Measurements from ENCODE around the gene PAK1.

DNA sequence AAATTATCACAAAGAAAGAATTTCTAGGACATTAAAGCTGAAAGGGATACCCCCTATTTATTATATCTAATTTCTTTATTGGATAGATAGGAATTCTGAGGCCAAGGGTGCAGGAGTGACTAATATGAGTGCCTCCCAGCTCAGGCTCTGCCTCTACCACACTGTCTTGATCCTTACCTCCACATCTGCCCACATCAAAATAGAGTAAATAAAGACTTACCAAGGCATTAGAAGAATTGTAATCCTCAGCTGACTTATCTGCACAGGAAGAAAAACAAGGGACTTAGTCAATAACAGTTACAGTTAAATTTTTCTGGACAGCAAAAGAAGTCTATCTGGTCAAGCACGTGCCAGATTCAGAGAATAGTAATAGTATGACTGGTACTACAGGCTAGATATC, 99.8 kb downstream of the PAK1 start:
- TF ChIP-seq CTCF (IDR thresholded peaks at IDR 0.05) = no peak
- TF ChIP-seq EZH2 (IDR thresholded peaks at IDR 0.05; ENCODE audit: borderline replicate concordance, insufficient read depth, low read depth, low read length, poor library complexity, severe bottlenecking) = no peak

Measured in B cell (primary cell).